Stimulated activated CD4-positive, alpha-beta T cell treated with anti-CD3 and anti-CD28 coated beads, TNF-alpha, amount 100 ng/mL, for 24 hours (primary cell): ENCODE measurements around the gene NBEAL2.

ENCODE experiments used
- DNase-seq, 3 experiments: peaks; one replicate each; pipeline ENCODE4 v3.0.0-alpha.2; 2020; ENCODE audit warnings: low read depth in 3 of 3

Gene NBEAL2

GRCh38 chr3:47042231-47042791 lies 62.8 kb downstream of the NBEAL2 start:
- no peak for DNase-seq

GRCh38 chr3:47047069-47047468 lies 67.6 kb downstream of the NBEAL2 start:
- DNase-seq = no peak

- DNase-seq = no peak
These were observed 68.2 kb downstream of the NBEAL2 start for GRCh38 chr3:47047673-47048072.

- DNase-seq = no peak
These were observed 74.9 kb downstream of the NBEAL2 start for GRCh38 chr3:47054412-47054811.

- no peak for DNase-seq
These were observed 77.2 kb downstream of the NBEAL2 start for GRCh38 chr3:47056705-47057104.

GRCh38 chr3:47057212-47057671 lies 77.8 kb downstream of the NBEAL2 start:
- peak; percentile 18 to 40 (median 27) for DNase-seq
